Measurements from ENCODE around the gene UBE3C. TPM values are rescaled to one million over a fixed set of nuclear protein-coding genes. Genes with fewer than 3 reads are reported as not detected.

UBE3C gene
- polyA plus RNA-seq, 1 donor (not counting 4 experiments of a cell fraction or from before 2014, with no cell fraction given): 89.3 TPM

DNA sequence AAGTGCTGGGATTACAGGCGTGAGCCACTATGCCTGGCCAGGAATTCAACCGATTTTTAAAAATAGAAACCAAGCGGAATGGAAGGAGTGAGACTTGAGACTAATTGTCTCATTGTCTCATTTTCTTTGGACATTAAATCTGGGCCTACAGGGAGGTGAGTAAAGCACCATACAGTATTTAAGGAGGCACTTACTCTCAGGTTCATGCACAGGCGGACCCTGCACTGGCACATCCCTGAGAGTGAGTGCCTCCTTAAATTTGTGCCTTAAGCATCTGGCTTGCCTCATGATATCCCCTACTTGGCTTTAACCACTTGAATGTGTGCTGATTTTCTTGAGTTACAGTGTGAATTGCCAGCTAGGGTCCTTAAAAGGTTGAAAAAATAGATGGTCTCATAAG is 10.6 kb downstream of the UBE3C start:
- Histone ChIP-seq H3K4me1 (ENCODE audit: control insufficient read depth, extremely low read depth, insufficient read depth, low read length) (peaks cover 13% of the 10 kb centered on the region), H3K27ac (ENCODE audit: control insufficient read depth, insufficient read depth, low read length) (no peak overlapping the region), H3K79me2 (ENCODE audit: control insufficient read depth, insufficient read depth, low read length) (peaks cover 100% of the 10 kb centered on the region), H3K36me3 (ENCODE audit: control insufficient read depth in 2 of 2, extremely low read depth in 1 of 2, insufficient read depth in 2 of 2, low read length in 2 of 2) (peaks cover 3 to 17% of the 10 kb centered on the region in 2 experiments), H3K4me2 (ENCODE audit: control insufficient read depth, extremely low read depth, insufficient read depth, low read depth, low read length) (no peak overlapping the region), H3K4me3 (ENCODE audit: control insufficient read depth in 2 of 3, extremely low read depth in 1 of 3, insufficient read depth in 2 of 3, low read depth in 1 of 3, low read length in 3 of 3) (no peak overlapping the region), H2AFZ (ENCODE audit: control insufficient read depth, low read length) (no peak overlapping the region), H3K9me3 (ENCODE audit: control insufficient read depth, low read depth, low read length) (no peaks in the 10 kb centered on the region), H3K9me1 (ENCODE audit: control insufficient read depth, extremely low read depth, insufficient read depth, low read length) (peaks cover 6% of the 10 kb centered on the region), H3K27me3 (ENCODE audit: control insufficient read depth, extremely low read depth, insufficient read depth, low read length) (no peaks in the 10 kb centered on the region), H4K20me1 (ENCODE audit: control insufficient read depth, extremely low read depth, insufficient read depth, low read length) (peaks cover 47% of the 10 kb centered on the region), H3K9ac (ENCODE audit: control insufficient read depth, extremely low read depth, insufficient read depth, low read length) (no peak overlapping the region)
- DNase-seq (ENCODE audit: low read depth, low spot score) (no peak), FAIRE-seq (no peak)
- TF ChIP-seq CTCF (optimal IDR thresholded peaks at IDR 0.05 in 1 of 3, IDR thresholded peaks at IDR 0.05 in 1 of 3, conservative IDR thresholded peaks at IDR 0.05 in 1 of 3; ENCODE audit: extremely low read depth in 1 of 3, insufficient read depth in 2 of 3, low read length in 3 of 3) (no peak), EZH2 (IDR thresholded peaks at IDR 0.05; ENCODE audit: low read length) (no peak)
- dilution Hi-C loops (cut with MboI; ENCODE audit: extremely low pct_ligation_motif_present, low sequenced_read_pairs): no loop called here

DNA sequence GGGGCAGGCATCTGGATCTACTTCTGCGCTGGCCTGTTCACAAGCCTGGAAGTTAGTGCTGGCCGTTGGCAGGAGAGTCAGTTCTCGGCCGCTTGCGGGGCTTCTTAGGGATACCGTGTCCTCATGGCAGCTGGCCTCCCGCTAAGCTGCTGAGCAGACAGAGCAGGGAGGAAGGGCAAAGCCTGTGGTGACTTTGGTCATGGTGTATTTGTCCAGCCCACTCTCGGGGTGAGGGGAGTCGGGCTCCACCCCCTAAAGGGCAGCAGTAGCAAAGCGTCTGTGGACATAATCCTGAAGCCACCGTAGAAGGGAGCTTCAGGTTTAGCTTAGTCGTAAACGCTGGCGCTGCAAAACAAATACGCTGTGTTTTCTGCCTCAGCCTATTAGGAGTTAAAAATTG is 12.2 kb downstream of the UBE3C start:
- no peak overlapping the region for H3K4me2 ChIP-seq (ENCODE audit: control insufficient read depth, extremely low read depth, insufficient read depth, low read depth, low read length)
- dilution Hi-C loops (cut with MboI; ENCODE audit: extremely low pct_ligation_motif_present, low sequenced_read_pairs): no loop called here

More for the DNA sequence above, 12.2 kb downstream of the UBE3C start:
- H4K20me1 ChIP-seq (ENCODE audit: control insufficient read depth, extremely low read depth, insufficient read depth, low read length): peaks cover 50% of the 10 kb centered on the region
- no peak for TF ChIP-seq CTCF (optimal IDR thresholded peaks at IDR 0.05 in 1 of 3, IDR thresholded peaks at IDR 0.05 in 1 of 3, conservative IDR thresholded peaks at IDR 0.05 in 1 of 3; ENCODE audit: extremely low read depth in 1 of 3, insufficient read depth in 2 of 3, low read length in 3 of 3)
- no peak for TF ChIP-seq EZH2 (IDR thresholded peaks at IDR 0.05; ENCODE audit: low read length)
- H3K27ac ChIP-seq (ENCODE audit: control insufficient read depth, insufficient read depth, low read length): no peak overlapping the region
- H3K79me2 ChIP-seq (ENCODE audit: control insufficient read depth, insufficient read depth, low read length): peaks cover 100% of the 10 kb centered on the region
- no peak overlapping the region for H3K9ac ChIP-seq (ENCODE audit: control insufficient read depth, extremely low read depth, insufficient read depth, low read length)
- H3K4me3 ChIP-seq (ENCODE audit: control insufficient read depth in 2 of 3, extremely low read depth in 1 of 3, insufficient read depth in 2 of 3, low read depth in 1 of 3, low read length in 3 of 3): no peak overlapping the region
- FAIRE-seq (no peak), DNase-seq (ENCODE audit: low read depth, low spot score) (no peak)
- H3K9me3 ChIP-seq (ENCODE audit: control insufficient read depth, low read depth, low read length): no peaks in the 10 kb centered on the region
- H3K9me1 ChIP-seq (ENCODE audit: control insufficient read depth, extremely low read depth, insufficient read depth, low read length): peaks cover 6% of the 10 kb centered on the region
- H2AFZ ChIP-seq (ENCODE audit: control insufficient read depth, low read length): no peak overlapping the region
- peaks cover 13% of the 10 kb centered on the region for H3K4me1 ChIP-seq (ENCODE audit: control insufficient read depth, extremely low read depth, insufficient read depth, low read length)
- H3K36me3 ChIP-seq (ENCODE audit: control insufficient read depth in 2 of 2, extremely low read depth in 1 of 2, insufficient read depth in 2 of 2, low read length in 2 of 2): peaks cover 3 to 20% of the 10 kb centered on the region in 2 experiments
- H3K27me3 ChIP-seq (ENCODE audit: control insufficient read depth, extremely low read depth, insufficient read depth, low read length): no peaks in the 10 kb centered on the region
